Measurements from ENCODE around the gene GSE1. TPM values are rescaled to one million over a fixed set of nuclear protein-coding genes. Genes with fewer than 3 reads are reported as not detected.

GSE1 gene
- total RNA-seq, 1 experiment from 2014 or later, result 90.2 TPM

- ChIA-PET RAD21 (ENCODE audit: low non-redundant PET in 1 of 2, low total read pairs in 2 of 2, uncharacterized antibody in 2 of 2, unreplicated experiment in 2 of 2) (no interaction called here), POLR2A (no interaction called here), CTCF (no interaction called here)
- peaks cover 30% of the 10 kb centered on the region for H3K79me2 ChIP-seq (ENCODE audit: insufficient read depth, low read length)
- TF ChIP-seq TCF7L2 (IDR thresholded peaks at IDR 0.05; ENCODE audit: borderline replicate concordance, extremely low read depth, insufficient read depth, insufficient read length) (no peak), RAD21 (IDR thresholded peaks at IDR 0.05; ENCODE audit: low read depth) (no peak), POLR2AphosphoS5 (IDR thresholded peaks at IDR 0.05; ENCODE audit: low read depth, low read length) (no peak), ZNF274 (IDR thresholded peaks at IDR 0.05; ENCODE audit: low read depth, low read length) (no peak), EGR1 (IDR thresholded peaks at IDR 0.05; ENCODE audit: low read depth) (no peak)
- no peak overlapping the region for H3K9ac ChIP-seq (ENCODE audit: low read length)
- H3K27me3 ChIP-seq (ENCODE audit: insufficient read depth, low read length), result no peaks in the 10 kb centered on the region
- H3K27ac ChIP-seq (ENCODE audit: low read depth, low read length), result no peak overlapping the region
- DNase-seq (ENCODE audit: low read depth, low spot score) (no peak), ATAC-seq (no peak)
- H3K36me3 ChIP-seq (ENCODE audit: control insufficient read depth in 1 of 2, insufficient read depth in 2 of 2, low read length in 2 of 2), result peaks cover 40 to 52% of the 10 kb centered on the region in 2 experiments
- no TSS peak for BruUV-seq (replicated peaks)
- H3K9me3 ChIP-seq (ENCODE audit: control insufficient read depth in 1 of 2, insufficient read depth in 1 of 2, low read depth in 1 of 2, low read length in 2 of 2), result no peaks in the 10 kb centered on the region
- H3K4me2 ChIP-seq (ENCODE audit: low read length), result no peak overlapping the region
- no peaks in the 10 kb centered on the region for H3K4me1 ChIP-seq (ENCODE audit: control insufficient read depth in 1 of 2, insufficient read depth in 2 of 2, low read length in 2 of 2)
- H3K9me2 ChIP-seq (ENCODE audit: insufficient read depth), result no peaks in the 10 kb centered on the region
- H3K4me3 ChIP-seq (replicated peaks in 1 of 2; ENCODE audit: low read depth in 1 of 2, low read length in 2 of 2), result no peak overlapping the region
- H2AFZ ChIP-seq (ENCODE audit: low read depth, low read length, poor library complexity, severe bottlenecking), result no peak overlapping the region
- no peaks in the 10 kb centered on the region for H4K20me1 ChIP-seq (ENCODE audit: insufficient read depth)
- intact Hi-C loops (cut with micrococcal nuclease), result no loop called here
Observed at GRCh38 chr16:85680352-85680944, 67.3 kb downstream of the GSE1 start.

DNA sequence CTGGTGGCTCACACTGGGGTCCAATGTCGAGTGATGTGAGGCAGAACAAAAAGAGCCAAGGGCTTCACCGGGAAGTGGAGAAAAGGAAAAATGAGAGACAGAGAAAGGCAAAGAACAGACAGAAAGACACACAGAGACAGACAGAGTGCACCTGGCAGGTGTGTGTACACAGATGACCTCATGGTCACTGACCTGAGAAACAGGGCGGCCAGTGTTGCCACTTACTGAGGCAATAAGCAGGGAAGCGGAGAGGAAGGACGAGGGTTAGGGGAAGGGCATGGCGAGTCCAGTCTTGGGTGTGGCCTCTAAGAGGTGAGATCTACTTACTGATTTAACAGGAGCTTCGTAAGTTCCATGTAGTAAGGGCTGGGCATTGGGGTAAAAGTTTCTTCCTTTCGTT lies 68.1 kb downstream of the GSE1 start:
- H3K9me3 ChIP-seq (ENCODE audit: control insufficient read depth in 1 of 2, insufficient read depth in 1 of 2, low read depth in 1 of 2, low read length in 2 of 2), result no peaks in the 10 kb centered on the region
- H2AFZ ChIP-seq (ENCODE audit: low read depth, low read length, poor library complexity, severe bottlenecking), result no peak overlapping the region
- H3K79me2 ChIP-seq (ENCODE audit: insufficient read depth, low read length), result peaks cover 37% of the 10 kb centered on the region
- RAD21 ChIA-PET (ENCODE audit: low non-redundant PET in 1 of 2, low total read pairs in 2 of 2, uncharacterized antibody in 2 of 2, unreplicated experiment in 2 of 2), result no interaction called here
- POLR2A ChIA-PET, result no interaction called here
- H3K4me3 ChIP-seq (replicated peaks in 1 of 2; ENCODE audit: low read depth in 1 of 2, low read length in 2 of 2), result no peak overlapping the region
- peaks cover 34 to 46% of the 10 kb centered on the region in 2 experiments for H3K36me3 ChIP-seq (ENCODE audit: control insufficient read depth in 1 of 2, insufficient read depth in 2 of 2, low read length in 2 of 2)
- no peak overlapping the region for H3K27ac ChIP-seq (ENCODE audit: low read depth, low read length)
- no peak overlapping the region for H3K4me2 ChIP-seq (ENCODE audit: low read length)
- H3K4me1 ChIP-seq (ENCODE audit: control insufficient read depth in 1 of 2, insufficient read depth in 2 of 2, low read length in 2 of 2), result no peaks in the 10 kb centered on the region
- no peak for DNase-seq (ENCODE audit: low read depth, low spot score)
- no peaks in the 10 kb centered on the region; the same call in 1 of the 2 replicates for H4K20me1 ChIP-seq (ENCODE audit: insufficient read depth)
- intact Hi-C loops (cut with micrococcal nuclease), result no loop called here
- no peak overlapping the region for H3K9ac ChIP-seq (ENCODE audit: low read length)
- BruUV-seq (replicated peaks), result no TSS peak
- no peaks in the 10 kb centered on the region for H3K27me3 ChIP-seq (ENCODE audit: insufficient read depth, low read length)
- CTCF ChIA-PET, result interaction anchor here (0.6 kb wide), 1 partner anchor 69 kb away, joined by 3 read pairs; no protein-coding TSS in a partner anchor
- no peak for ATAC-seq
- TF ChIP-seq, protein P1, sequence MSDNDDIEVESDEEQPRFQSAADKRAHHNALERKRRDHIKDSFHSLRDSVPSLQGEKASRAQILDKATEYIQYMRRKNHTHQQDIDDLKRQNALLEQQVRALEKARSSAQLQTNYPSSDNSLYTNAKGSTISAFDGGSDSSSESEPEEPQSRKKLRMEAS (IDR thresholded peaks at IDR 0.05), result no peak
- TF ChIP-seq ZFX (IDR thresholded peaks at IDR 0.05) (no peak), JUND (IDR thresholded peaks at IDR 0.05) (no peak), RAD21 (IDR thresholded peaks at IDR 0.05; ENCODE audit: low read depth) (no peak), ZNF274 (IDR thresholded peaks at IDR 0.05; ENCODE audit: low read depth, low read length) (no peak), FOSL1 (IDR thresholded peaks at IDR 0.05; ENCODE audit: low read depth) (no peak), CTCF (IDR thresholded peaks at IDR 0.05 in 2 of 3, conservative IDR thresholded peaks at IDR 0.05 in 1 of 3; ENCODE audit: borderline replicate concordance in 1 of 3, insufficient read depth in 1 of 3, low read depth in 2 of 3, low read length in 2 of 3) (no peak), CBX3 (IDR thresholded peaks at IDR 0.05; ENCODE audit: low read depth) (no peak), YY1 (IDR thresholded peaks at IDR 0.05; ENCODE audit: extremely low read depth, insufficient replicate concordance, low read depth, low read length) (no peak), CEBPB (IDR thresholded peaks at IDR 0.05; ENCODE audit: low read depth) (no peak)
- TF ChIP-seq, protein P2, sequence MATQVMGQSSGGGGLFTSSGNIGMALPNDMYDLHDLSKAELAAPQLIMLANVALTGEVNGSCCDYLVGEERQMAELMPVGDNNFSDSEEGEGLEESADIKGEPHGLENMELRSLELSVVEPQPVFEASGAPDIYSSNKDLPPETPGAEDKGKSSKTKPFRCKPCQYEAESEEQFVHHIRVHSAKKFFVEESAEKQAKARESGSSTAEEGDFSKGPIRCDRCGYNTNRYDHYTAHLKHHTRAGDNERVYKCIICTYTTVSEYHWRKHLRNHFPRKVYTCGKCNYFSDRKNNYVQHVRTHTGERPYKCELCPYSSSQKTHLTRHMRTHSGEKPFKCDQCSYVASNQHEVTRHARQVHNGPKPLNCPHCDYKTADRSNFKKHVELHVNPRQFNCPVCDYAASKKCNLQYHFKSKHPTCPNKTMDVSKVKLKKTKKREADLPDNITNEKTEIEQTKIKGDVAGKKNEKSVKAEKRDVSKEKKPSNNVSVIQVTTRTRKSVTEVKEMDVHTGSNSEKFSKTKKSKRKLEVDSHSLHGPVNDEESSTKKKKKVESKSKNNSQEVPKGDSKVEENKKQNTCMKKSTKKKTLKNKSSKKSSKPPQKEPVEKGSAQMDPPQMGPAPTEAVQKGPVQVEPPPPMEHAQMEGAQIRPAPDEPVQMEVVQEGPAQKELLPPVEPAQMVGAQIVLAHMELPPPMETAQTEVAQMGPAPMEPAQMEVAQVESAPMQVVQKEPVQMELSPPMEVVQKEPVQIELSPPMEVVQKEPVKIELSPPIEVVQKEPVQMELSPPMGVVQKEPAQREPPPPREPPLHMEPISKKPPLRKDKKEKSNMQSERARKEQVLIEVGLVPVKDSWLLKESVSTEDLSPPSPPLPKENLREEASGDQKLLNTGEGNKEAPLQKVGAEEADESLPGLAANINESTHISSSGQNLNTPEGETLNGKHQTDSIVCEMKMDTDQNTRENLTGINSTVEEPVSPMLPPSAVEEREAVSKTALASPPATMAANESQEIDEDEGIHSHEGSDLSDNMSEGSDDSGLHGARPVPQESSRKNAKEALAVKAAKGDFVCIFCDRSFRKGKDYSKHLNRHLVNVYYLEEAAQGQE (IDR thresholded peaks at IDR 0.05; ENCODE audit: low read depth), result no peak
- TF ChIP-seq, protein P3, sequence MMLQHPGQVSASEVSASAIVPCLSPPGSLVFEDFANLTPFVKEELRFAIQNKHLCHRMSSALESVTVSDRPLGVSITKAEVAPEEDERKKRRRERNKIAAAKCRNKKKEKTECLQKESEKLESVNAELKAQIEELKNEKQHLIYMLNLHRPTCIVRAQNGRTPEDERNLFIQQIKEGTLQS (IDR thresholded peaks at IDR 0.05), result no peak
- H3K9me2 ChIP-seq (ENCODE audit: insufficient read depth), result no peaks in the 10 kb centered on the region
